Measurements from ENCODE around the gene POU2AF3.

- TF ChIP-seq CEBPB (IDR thresholded peaks at IDR 0.05) = no peak
- TF ChIP-seq CHD2 (IDR thresholded peaks at IDR 0.05; ENCODE audit: low read length, partially characterized antibody) = no peak
- no peak for TF ChIP-seq ATOH8 (CRISPR knock-in tag; IDR thresholded peaks at IDR 0.05; ENCODE audit: low read depth)
- no peak for TF ChIP-seq ZSCAN20 (CRISPR knock-in tag; IDR thresholded peaks at IDR 0.05)
- TF ChIP-seq, protein P1, sequence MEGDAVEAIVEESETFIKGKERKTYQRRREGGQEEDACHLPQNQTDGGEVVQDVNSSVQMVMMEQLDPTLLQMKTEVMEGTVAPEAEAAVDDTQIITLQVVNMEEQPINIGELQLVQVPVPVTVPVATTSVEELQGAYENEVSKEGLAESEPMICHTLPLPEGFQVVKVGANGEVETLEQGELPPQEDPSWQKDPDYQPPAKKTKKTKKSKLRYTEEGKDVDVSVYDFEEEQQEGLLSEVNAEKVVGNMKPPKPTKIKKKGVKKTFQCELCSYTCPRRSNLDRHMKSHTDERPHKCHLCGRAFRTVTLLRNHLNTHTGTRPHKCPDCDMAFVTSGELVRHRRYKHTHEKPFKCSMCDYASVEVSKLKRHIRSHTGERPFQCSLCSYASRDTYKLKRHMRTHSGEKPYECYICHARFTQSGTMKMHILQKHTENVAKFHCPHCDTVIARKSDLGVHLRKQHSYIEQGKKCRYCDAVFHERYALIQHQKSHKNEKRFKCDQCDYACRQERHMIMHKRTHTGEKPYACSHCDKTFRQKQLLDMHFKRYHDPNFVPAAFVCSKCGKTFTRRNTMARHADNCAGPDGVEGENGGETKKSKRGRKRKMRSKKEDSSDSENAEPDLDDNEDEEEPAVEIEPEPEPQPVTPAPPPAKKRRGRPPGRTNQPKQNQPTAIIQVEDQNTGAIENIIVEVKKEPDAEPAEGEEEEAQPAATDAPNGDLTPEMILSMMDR (IDR thresholded peaks at IDR 0.05) = no peak
- no peak for TF ChIP-seq CBX8 (IDR thresholded peaks at IDR 0.05)
- no peak for TF ChIP-seq EP300 (IDR thresholded peaks at IDR 0.05)
- TF ChIP-seq MAZ (IDR thresholded peaks at IDR 0.05; ENCODE audit: borderline replicate concordance, low read depth, low read length) = no peak
- TF ChIP-seq USF2 (IDR thresholded peaks at IDR 0.05) = no peak
- TF ChIP-seq, protein P2, sequence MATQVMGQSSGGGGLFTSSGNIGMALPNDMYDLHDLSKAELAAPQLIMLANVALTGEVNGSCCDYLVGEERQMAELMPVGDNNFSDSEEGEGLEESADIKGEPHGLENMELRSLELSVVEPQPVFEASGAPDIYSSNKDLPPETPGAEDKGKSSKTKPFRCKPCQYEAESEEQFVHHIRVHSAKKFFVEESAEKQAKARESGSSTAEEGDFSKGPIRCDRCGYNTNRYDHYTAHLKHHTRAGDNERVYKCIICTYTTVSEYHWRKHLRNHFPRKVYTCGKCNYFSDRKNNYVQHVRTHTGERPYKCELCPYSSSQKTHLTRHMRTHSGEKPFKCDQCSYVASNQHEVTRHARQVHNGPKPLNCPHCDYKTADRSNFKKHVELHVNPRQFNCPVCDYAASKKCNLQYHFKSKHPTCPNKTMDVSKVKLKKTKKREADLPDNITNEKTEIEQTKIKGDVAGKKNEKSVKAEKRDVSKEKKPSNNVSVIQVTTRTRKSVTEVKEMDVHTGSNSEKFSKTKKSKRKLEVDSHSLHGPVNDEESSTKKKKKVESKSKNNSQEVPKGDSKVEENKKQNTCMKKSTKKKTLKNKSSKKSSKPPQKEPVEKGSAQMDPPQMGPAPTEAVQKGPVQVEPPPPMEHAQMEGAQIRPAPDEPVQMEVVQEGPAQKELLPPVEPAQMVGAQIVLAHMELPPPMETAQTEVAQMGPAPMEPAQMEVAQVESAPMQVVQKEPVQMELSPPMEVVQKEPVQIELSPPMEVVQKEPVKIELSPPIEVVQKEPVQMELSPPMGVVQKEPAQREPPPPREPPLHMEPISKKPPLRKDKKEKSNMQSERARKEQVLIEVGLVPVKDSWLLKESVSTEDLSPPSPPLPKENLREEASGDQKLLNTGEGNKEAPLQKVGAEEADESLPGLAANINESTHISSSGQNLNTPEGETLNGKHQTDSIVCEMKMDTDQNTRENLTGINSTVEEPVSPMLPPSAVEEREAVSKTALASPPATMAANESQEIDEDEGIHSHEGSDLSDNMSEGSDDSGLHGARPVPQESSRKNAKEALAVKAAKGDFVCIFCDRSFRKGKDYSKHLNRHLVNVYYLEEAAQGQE (IDR thresholded peaks at IDR 0.05) = no peak
Observed at GRCh38 chr11:111329306-111330204, 31.2 kb downstream of the POU2AF3 start.
